ENCODE results near the gene ABCC11. TPM values are rescaled to one million over a fixed set of nuclear protein-coding genes. Genes with fewer than 3 reads are reported as not detected.

ABCC11 gene
- total RNA-seq, 1 donor from 2014 or later, result not detected

- no peaks in the 10 kb centered on the region for H3K4me1 Mint-ChIP-seq
These were observed 15.3 kb upstream of the ABCC11 start for GRCh38 chr16:48262631-48263030.

GRCh38 chr16:48261569-48261968 is 14.2 kb upstream of the ABCC11 start:
- DNase-seq (ENCODE audit: low spot score), result no peak
- H3K9me3 Mint-ChIP-seq, result no peaks in the 10 kb centered on the region
- H3K27ac Mint-ChIP-seq, result no peak overlapping the region
- Histone ChIP-seq H3K4me3 (no peak overlapping the region), H3K79me2 (ENCODE audit: low read depth) (no peaks in the 10 kb centered on the region), H3F3A (ENCODE audit: low read depth) (no peaks in the 10 kb centered on the region), H2AFZ (replicated peaks) (no peak overlapping the region), H3K9me3 (ENCODE audit: low read depth) (no peaks in the 10 kb centered on the region), H3K27me3 (no peaks in the 10 kb centered on the region), H3K36me3 (peaks cover 12% of the 10 kb centered on the region), H3K9ac (no peak overlapping the region), H3K27ac (no peak overlapping the region), H4K20me1 (ENCODE audit: low read depth) (no peaks in the 10 kb centered on the region), H3K4me2 (no peak overlapping the region), H3K4me1 (no peaks in the 10 kb centered on the region)
- no peak for TF ChIP-seq CTCF (IDR thresholded peaks at IDR 0.05)
- no peak for TF ChIP-seq EZH2phosphoT487 (IDR thresholded peaks at IDR 0.05)
- no peak for TF ChIP-seq EZH2 (IDR thresholded peaks at IDR 0.05)
- H3K4me3 Mint-ChIP-seq, result no peak overlapping the region
- H3K36me3 Mint-ChIP-seq, result peaks cover 16% of the 10 kb centered on the region
- H3K27me3 Mint-ChIP-seq (ENCODE audit: insufficient read depth, low read depth), result peaks cover 3% of the 10 kb centered on the region
- H3K4me1 Mint-ChIP-seq, result no peaks in the 10 kb centered on the region

More at GRCh38 chr16:48262631-48263030, 15.3 kb upstream of the ABCC11 start:
- Histone ChIP-seq H3K9ac (no peak overlapping the region), H3K36me3 (peaks cover 12% of the 10 kb centered on the region), H3F3A (ENCODE audit: low read depth) (no peaks in the 10 kb centered on the region), H3K9me3 (ENCODE audit: low read depth) (no peaks in the 10 kb centered on the region), H4K20me1 (ENCODE audit: low read depth) (no peaks in the 10 kb centered on the region), H3K79me2 (ENCODE audit: low read depth) (no peaks in the 10 kb centered on the region), H3K4me2 (no peak overlapping the region), H3K27ac (no peak overlapping the region), H3K27me3 (no peaks in the 10 kb centered on the region), H2AFZ (replicated peaks) (no peak overlapping the region), H3K4me1 (no peaks in the 10 kb centered on the region), H3K4me3 (no peak overlapping the region)
- Mint-ChIP-seq H3K27ac (no peak overlapping the region), H3K4me3 (no peak overlapping the region), H3K27me3 (ENCODE audit: insufficient read depth, low read depth) (peaks cover 3% of the 10 kb centered on the region), H3K9me3 (no peaks in the 10 kb centered on the region), H3K36me3 (peaks cover 16% of the 10 kb centered on the region)
- DNase-seq (ENCODE audit: low spot score), result no peak
- TF ChIP-seq EZH2phosphoT487 (IDR thresholded peaks at IDR 0.05) (no peak), CTCF (IDR thresholded peaks at IDR 0.05) (no peak), EZH2 (IDR thresholded peaks at IDR 0.05) (no peak)

GRCh38 chr16:48256579-48257177 is 9.3 kb upstream of the ABCC11 start:
- TF ChIP-seq EZH2phosphoT487 (IDR thresholded peaks at IDR 0.05), result no peak
- TF ChIP-seq EZH2 (IDR thresholded peaks at IDR 0.05), result no peak
- no peak for TF ChIP-seq CTCF (IDR thresholded peaks at IDR 0.05)
- no peak for DNase-seq (ENCODE audit: low spot score)
- H3K79me2 ChIP-seq (ENCODE audit: low read depth), result no peaks in the 10 kb centered on the region

More at GRCh38 chr16:48256579-48257177, 9.3 kb upstream of the ABCC11 start:
- Mint-ChIP-seq H3K27ac (no peak overlapping the region), H3K9me3 (no peaks in the 10 kb centered on the region), H3K4me1 (no peaks in the 10 kb centered on the region), H3K27me3 (ENCODE audit: insufficient read depth, low read depth) (no peaks in the 10 kb centered on the region), H3K4me3 (no peak overlapping the region), H3K36me3 (peaks cover 12% of the 10 kb centered on the region)
- no peaks in the 10 kb centered on the region for H3K4me1 ChIP-seq
- no peak overlapping the region for H2AFZ ChIP-seq (replicated peaks)
- no peak overlapping the region for H3K4me3 ChIP-seq
- no peak overlapping the region for H3K4me2 ChIP-seq
- no peaks in the 10 kb centered on the region for H3K9me3 ChIP-seq (ENCODE audit: low read depth)
- H4K20me1 ChIP-seq (ENCODE audit: low read depth), result peaks cover 4% of the 10 kb centered on the region
- peaks cover 9% of the 10 kb centered on the region for H3K36me3 ChIP-seq
- H3F3A ChIP-seq (ENCODE audit: low read depth), result no peaks in the 10 kb centered on the region
- no peak overlapping the region for H3K27ac ChIP-seq
- H3K9ac ChIP-seq, result no peak overlapping the region
- no peaks in the 10 kb centered on the region for H3K27me3 ChIP-seq

Data from neural progenitor cell (in vitro differentiated cells).